ENCODE results near the gene KIAA0930. TPM values are rescaled to one million over a fixed set of nuclear protein-coding genes. Genes with fewer than 3 reads are reported as not detected.

Gene KIAA0930
- polyA plus RNA-seq, 5 donors = 13.2 to 19.6 (median 16.8) TPM

GRCh38 chr22:45181766-45182165 lies 58.9 kb downstream of the KIAA0930 start:
- DNase-seq = no peak

DNA sequence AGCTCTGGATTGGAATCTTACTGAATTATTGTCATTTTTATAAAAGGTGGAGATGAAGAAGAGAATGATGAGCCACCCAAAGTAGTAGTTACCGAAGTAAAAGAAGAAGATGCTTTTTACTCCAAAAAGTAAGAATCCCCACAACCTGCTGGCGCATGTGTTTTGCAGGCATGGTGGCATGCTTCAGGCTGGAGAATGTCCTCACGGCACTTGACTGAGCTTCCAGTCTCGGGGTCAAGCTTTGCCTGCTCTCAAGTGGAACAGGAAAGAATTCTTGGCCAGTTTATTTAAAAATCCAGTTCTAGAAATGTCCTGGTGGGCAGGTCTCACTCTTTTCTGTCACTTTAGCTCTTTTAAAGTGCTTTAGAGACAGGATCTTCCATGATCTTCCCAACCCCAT lies 59.5 kb downstream of the KIAA0930 start:
- no peak for DNase-seq

DNA sequence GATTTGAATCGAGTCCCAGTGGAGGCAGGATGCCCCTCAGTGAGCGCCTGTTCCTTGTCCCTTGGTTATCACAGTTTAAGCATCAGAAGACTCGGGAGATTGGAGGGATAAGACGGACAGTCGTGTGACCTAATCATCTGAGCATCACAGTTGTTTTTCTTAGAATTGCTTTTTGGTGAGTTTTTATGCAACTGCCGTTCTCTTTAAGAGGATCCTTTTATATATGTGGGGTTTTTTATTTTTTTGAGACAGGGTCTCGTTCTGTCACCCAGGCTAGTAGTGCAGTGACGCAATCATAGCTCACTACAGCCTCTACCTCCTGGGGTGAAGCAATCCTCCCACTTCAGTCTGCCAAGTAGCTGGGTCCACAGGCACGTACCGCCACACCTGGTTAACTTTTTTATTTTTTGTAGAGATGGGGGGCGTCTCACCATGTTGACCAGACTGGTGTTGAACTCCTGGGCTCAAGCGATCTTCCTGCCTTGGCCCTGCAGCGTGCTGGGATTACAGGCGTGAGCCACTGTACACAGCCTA lies 60.5 kb downstream of the KIAA0930 start:
- no peak for DNase-seq

DNA sequence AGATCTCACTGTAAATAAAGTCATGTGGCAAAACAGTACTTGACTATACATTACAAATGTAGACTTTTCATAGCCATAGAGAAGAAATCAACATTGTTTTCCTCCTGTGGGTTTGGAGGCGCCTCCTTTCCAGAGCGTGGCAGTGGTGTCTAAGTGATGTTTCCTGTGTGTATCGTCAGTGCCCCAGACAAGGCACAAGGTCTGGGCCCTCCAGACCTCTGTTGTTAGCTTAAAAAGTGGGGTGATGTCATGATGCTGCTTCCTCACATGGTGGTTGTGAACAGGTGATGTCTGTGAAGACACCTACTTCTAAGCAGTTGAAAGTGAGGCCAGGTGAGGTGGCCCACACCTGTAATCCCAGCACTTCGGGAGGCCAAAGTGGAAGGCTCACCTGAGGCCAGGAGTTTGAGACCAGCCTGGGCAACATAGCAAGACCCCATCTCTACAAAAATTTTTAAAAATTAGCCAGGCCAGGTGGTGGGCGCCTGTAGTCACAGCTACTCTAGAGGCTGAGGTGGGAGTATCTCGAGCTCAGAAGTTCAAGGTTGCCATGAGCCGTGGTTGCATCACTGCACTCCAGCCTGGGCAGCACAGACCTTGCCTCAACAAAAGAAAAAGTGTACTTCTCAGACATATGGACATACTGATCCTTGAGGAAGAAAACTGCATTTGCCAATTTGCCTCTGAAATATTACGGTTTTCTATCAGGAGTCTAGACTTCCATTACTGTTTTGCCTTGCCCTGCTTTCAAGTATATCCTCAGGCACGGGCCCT lies 61.2 kb downstream of the KIAA0930 start:
- no peak for DNase-seq

DNA sequence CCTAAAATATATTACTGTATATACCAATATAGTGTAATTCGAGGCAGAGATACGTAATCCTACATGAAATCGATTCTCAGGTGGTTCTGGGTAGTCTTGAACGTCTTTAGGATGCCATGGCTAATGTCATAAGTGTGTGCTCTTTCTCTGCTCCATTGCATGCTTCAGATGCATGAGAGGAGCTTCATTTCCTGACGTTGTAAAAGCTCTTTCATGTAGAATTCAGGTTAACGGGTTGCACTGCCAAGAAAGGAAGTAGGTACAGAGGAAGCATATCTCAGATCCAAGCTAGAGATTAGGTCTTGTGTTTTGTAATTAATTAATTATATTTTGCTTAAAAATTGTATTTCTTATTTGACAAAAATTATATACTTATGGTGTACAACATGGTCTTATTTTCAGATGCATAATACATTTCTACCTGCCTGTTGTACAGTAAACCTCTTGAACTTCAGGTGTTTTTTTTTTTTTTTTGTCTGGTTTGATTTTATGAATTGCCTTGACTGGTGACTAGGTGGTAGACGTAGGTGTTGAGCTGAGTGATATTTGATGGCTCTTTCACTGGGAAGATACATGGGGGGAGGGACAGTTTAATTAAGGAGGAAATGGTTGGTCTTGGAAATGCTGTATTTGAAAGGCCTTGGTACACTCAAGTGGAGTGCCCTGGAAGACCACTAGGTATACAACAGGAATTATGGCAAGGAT lies 67.7 kb downstream of the KIAA0930 start:
- DNase-seq = no peak

DNA sequence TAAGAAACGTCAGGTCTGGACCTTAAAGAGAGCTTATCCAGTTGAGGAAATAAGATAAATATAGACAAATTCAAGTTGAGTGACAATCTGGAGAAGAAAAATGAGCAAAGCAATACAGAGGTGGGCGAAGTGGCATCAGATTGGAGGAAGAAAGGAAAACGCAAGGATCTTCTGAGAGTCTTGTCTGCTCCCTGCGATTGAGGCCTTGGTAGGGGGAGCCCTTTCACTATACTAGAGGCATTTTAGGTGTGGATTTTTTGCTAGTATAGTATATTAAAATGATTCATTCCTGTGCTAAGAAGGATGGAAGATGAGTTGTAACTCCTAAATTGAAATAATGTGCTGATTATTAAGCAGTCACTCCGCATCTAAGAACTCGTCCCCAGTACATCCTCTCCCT lies 68.9 kb downstream of the KIAA0930 start:
- no peak for DNase-seq

- no peak for DNase-seq
Measured at GRCh38 chr22:45169591-45170466, 70.9 kb downstream of the KIAA0930 start.

DNA sequence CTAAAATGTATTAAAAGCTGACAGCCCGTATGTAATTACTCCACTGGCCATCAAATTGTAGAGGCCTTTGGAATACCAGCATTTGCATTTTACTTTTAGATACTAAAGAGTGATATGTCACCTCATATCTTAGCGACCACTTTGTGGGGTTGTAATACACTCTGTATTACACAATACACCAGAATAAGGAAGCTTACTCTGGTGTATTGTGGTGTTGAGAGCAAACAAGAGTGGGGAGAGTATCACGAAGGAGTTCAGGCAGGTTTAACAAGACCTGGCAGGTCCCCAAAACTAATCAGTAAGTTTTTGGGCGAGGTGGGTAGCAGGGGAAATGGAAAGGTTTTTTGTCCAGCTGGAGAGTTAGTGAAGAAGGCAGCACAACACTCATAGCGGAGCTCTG lies 73.8 kb downstream of the KIAA0930 start:
- DNase-seq = no peak

DNA sequence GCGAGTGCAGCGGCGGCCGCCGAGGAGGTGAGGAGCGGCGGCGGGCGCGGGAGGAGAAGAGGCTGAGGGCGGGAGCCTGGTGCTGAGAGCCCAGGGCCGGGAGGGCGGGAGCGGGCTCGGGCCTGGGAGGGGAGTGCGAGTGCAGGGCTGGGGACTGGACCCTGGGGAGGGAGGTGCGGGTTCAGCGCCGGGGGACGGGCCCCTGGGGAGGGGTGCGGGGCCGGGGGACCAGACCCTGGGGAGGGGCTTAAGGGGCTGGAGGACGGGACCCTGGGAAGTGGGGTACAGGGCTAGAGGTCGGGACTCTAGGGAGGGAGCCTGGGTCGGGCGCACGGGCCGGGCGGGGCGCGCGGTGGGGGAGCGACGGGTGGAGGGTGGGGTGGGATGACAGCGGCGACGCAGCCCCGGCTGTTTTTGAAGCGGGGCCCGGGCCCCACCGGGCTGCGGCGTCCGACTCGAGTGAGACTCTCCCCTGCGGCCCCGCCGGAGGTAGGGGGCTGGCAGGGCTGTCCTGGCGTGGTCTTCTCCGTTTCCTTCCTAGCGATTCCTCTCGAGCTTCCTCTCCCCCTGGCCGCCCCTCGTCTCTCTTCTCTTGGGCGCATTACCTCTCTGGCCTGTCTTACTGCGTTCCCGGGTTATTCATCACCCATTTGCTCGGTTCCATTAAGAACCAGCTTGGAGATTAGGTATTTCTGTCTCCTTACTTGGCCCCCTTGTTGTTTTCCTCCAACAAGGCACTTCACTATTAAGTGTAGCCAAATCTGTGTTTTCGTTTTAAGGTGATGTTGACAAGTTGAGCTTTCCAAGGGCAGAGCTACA lies 76.2 kb downstream of the KIAA0930 start:
- DNase-seq = peak in 1 of 2 donors; percentile 17

DNA sequence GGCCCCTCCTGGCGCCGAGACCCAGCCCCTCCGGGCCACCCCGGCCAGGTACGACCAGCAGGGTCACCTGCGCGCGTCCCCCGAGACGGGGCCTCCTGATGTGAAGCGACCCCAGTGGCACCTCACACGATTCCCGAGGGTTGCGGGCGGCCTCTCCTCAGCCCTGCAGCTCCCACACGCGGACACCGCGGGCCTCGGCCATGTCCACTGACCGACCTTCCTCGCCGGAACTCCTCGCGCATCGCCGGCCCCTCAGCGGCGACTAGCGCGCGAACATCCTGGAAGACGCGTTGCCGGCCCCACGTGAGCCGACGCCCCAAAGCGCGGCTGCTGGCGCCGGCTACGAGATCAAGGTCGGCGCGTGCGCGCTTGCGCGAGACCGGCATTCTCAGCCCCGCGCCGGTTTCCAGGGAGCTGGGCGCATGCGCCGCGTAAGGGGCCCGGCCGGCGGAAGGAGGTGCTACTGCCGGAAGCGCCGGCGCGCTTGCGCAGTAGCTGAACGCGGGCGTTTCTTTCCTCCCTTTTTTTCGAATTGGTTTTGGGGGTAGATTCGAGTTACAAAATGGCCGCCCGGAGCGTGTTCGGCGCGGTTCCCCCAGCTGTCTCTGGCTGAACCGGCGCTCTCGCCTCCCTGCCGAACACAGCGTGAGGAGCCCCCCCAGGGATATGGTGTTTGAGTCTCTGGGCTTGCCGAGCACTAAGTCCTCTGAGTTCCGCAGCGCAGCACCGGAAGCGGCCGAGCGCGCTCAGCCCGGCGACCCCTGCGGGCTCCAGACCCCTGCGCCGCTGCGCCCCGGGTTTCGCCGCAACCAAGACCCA lies 77.0 kb downstream of the KIAA0930 start, which contains the start of gene NUP50:
Gene NUP50 (plus strand): TSS at position 475 of the 819 bp plus-strand sequence. CDS start 4,253 bp downstream, outside the sequence.
- peak; percentile 97 to 98 for DNase-seq

DNA sequence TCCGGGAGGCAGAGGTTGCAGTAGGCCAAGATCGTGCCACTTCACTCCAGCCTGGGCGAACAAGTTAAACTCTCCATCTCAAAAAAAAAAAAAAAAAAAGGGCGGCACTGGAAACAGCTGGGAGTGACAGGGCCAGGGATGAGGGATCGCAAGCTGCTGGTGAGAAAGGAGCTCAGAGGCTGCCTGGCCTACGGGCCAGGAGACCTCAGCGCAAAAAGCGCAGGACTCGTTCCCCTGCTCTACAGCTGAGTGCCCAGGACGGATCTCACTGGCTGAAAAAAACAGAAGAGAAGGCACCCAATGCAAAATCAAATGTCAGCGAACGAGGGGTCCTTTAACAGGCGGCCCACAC lies 77.6 kb downstream of the KIAA0930 start:
- DNase-seq = peak in 1 of 2 donors; percentile 26

- DNase-seq = no peak
Measured at GRCh38 chr22:45162531-45162930, 78.2 kb downstream of the KIAA0930 start.

DNA sequence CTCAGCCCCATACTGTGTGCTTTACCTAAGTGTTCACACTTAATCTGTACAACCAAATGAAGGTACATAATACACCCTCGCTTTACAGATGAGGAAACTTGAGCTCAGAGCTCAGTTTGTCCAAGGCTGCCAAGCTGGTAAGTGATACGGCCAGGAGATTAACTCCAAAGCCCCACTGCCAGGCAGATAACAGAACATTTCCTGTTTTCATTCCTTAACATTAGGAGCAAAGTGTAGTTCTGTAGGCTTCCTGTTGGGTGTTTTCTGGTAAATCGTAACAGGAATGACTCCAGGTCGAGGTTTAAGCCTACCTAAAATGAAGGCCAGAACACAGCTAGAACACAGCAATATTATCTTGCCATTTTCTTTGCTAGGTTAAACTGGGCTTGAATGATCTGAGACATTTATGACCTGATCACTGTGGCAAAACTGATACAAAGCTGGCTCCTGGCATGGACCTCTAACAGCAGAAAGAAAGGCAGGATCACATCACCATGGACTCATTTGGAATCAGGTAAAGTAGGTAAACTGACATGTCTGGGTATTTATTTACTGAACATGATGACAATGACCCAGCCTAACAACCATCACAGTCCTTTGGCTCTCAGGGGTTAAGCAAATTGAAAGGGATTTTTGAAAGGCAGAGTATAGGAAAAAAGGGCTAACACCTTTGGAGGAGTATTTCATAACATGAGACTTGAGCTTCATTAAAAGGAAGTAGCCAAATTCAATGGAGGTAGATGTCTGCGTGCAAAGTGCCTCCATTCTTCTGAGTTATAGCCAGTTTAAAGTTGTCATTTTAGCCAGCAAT lies 80.8 kb downstream of the KIAA0930 start:
- no peak for DNase-seq

DNA sequence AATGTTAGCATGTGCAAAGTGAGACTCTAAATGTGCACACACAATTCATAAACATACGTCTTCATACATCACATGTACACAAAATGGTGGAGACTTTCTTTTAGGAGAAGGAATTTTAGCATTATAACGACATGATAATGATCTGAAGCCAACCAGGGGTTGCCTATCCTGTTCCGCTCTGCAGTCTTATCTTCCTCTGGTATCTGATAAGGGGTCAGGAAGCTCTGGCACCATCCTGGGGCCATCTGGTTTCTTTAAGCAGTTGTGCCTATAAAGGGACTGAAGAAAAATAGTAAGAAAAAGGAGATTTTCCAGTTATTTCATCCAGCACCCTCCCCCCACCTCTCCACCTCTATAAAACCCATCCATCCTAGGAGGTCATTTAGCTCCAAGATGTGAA lies 82.8 kb downstream of the KIAA0930 start:
- DNase-seq = no peak

- DNase-seq = no peak
Measured at GRCh38 chr22:45155050-45155840, 85.4 kb downstream of the KIAA0930 start.

DNA sequence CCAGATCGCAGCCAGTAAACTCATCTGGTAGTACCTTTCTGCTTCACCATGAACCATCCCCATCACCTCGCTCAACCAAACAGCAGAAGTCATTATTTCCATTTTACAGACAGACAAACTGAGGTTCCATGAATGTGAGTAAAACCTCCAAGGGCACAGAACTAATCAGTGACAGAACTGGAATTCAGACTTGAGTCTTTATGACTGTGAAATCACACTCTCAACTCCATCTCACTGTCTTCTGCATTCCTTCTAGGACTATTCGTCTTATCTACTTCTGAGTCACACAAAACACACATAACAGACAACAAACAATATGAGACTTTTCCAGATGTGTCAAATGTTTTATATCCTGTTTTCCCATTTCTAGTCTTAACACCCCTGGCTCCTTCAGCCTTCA lies 86.3 kb downstream of the KIAA0930 start:
- DNase-seq = no peak

DNA sequence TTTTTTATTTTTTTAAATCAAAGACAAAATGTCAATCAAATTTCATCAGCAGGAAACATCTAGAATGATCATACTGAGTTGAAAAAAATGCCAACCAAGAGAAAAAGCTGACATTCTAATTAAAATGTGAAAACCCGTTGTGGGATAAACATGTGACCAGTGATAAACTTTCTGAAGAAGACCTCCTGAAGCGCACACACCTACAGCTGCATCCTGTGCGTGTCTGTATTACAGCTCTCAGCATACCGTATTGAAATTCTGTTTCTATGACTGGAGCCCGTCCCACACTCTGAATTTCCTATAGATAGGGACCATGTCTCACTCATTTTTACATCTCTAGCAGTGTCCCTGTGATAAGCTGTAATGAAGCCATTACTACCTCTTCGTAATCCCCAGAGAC lies 89.2 kb downstream of the KIAA0930 start:
- no peak for DNase-seq

GRCh38 chr22:45150139-45150538 lies 90.6 kb downstream of the KIAA0930 start:
- DNase-seq = no peak

Measured in right lung (tissue), 5 donors.